SK-N-SH treated with all-trans-retinoic acid at 6 μM for 48 hours (cell line): ENCODE data around the gene MYO16.
A peak's percentile ranks its signal among the peaks of the same experiment; 100 is the strongest.

Experiments
- ATAC-seq: fragments of 200-7000 bp; cut with Tn5 transposase; 3 replicates; pipeline ENCODE4 v1.9.1; 2020; ENCODE audit warnings: mild to moderate bottlenecking, moderate library complexity
- ARNTL ChIP-seq: fragments of 450-650 bp; formaldehyde crosslinking; IDR thresholded peaks from 2 replicates; pipeline ENCODE4 v1.5.0; 2020; ENCODE audit warnings: low read depth, mild to moderate bottlenecking, moderate library complexity, borderline replicate concordance
- BACH2 ChIP-seq: fragments of 250-450 bp; sonication (Bioruptor Pico); IDR thresholded peaks from 2 replicates; pipeline ENCODE4 v1.9.0; 2021; ENCODE audit warnings: mild to moderate bottlenecking, borderline replicate concordance
- CREB5 ChIP-seq: fragments of 250-450 bp; sonication (Bioruptor Pico); IDR thresholded peaks from 2 replicates; pipeline ENCODE4 v1.5.1; 2020; ENCODE audit warnings: low read depth, mild to moderate bottlenecking, moderate library complexity
- CSDC2 ChIP-seq: fragments of 250-450 bp; sonication (Bioruptor Pico); IDR thresholded peaks from 2 replicates; pipeline ENCODE4 v1.5.0; 2020; ENCODE audit warnings: mild to moderate bottlenecking, moderate library complexity
- CSRNP3 ChIP-seq: fragments of 250-450 bp; sonication (Bioruptor Pico); IDR thresholded peaks from 2 replicates; pipeline ENCODE4 v1.5.1; 2021; ENCODE audit warnings: mild to moderate bottlenecking, moderate library complexity
- ESRRG ChIP-seq: fragments of 250-450 bp; sonication (Bioruptor Pico); IDR thresholded peaks from 2 replicates; pipeline ENCODE4 v1.6.1; 2021; ENCODE audit warnings: mild to moderate bottlenecking
- GLIS3 ChIP-seq: fragments of 250-450 bp; sonication (Bioruptor Pico); IDR thresholded peaks from 2 replicates; pipeline ENCODE4 v1.5.0; 2020; ENCODE audit warnings: mild to moderate bottlenecking, moderate library complexity
- ISL1 ChIP-seq: fragments of 250-450 bp; sonication (Bioruptor Pico); IDR thresholded peaks from 2 replicates; pipeline ENCODE4 v2.1.2; 2022; ENCODE audit warnings: mild to moderate bottlenecking, moderate library complexity
- OSR1 ChIP-seq: fragments of 250-450 bp; sonication (Bioruptor Pico); IDR thresholded peaks from 2 replicates; pipeline ENCODE4 v1.8.0; 2022; ENCODE audit warnings: moderate library complexity, mild to moderate bottlenecking, inconsistent platforms
- PATZ1 ChIP-seq: fragments of 250-450 bp; sonication (Bioruptor Pico); IDR thresholded peaks from 2 replicates; pipeline ENCODE4 v1.8.0; 2020; ENCODE audit warnings: mild to moderate bottlenecking, moderate library complexity, borderline replicate concordance
- POU6F1 ChIP-seq: fragments of 250-450 bp; sonication (Bioruptor Pico); IDR thresholded peaks from 2 replicates; pipeline ENCODE4 v1.8.0; 2021; ENCODE audit warnings: low read depth, mild to moderate bottlenecking, moderate library complexity, borderline replicate concordance
- PPARA ChIP-seq: fragments of 250-450 bp; sonication (Bioruptor Pico); IDR thresholded peaks from 2 replicates; pipeline ENCODE4 v1.5.0; 2020; ENCODE audit warnings: mild to moderate bottlenecking, borderline replicate concordance
- SNAI2 ChIP-seq: fragments of 250-450 bp; sonication (Bioruptor Pico); IDR thresholded peaks from 2 replicates; pipeline ENCODE4 v1.5.0; 2020; ENCODE audit warnings: mild to moderate bottlenecking, moderate library complexity
- TCF4 ChIP-seq: fragments of 250-450 bp; sonication (Bioruptor Pico); IDR thresholded peaks from 2 replicates; pipeline ENCODE4 v1.8.0; 2021; ENCODE audit warnings: mild to moderate bottlenecking, moderate library complexity, borderline replicate concordance
- TOX ChIP-seq: fragments of 250-450 bp; sonication (Bioruptor Pico); IDR thresholded peaks from 2 replicates; pipeline ENCODE4 v1.8.0; 2021; ENCODE audit warnings: mild to moderate bottlenecking, moderate library complexity, borderline replicate concordance
- TSHZ2 ChIP-seq: fragments of 250-450 bp; sonication (Bioruptor Pico); IDR thresholded peaks from 2 replicates; pipeline ENCODE4 v1.5.0; 2020; ENCODE audit warnings: mild to moderate bottlenecking, moderate library complexity
- ZC3H10 ChIP-seq: fragments of 250-450 bp; sonication (Bioruptor Pico); IDR thresholded peaks from 2 replicates; pipeline ENCODE4 v1.5.1; 2021; ENCODE audit warnings: mild to moderate bottlenecking, moderate library complexity
- ZFP3 ChIP-seq: fragments of 250-450 bp; sonication (Bioruptor Pico); IDR thresholded peaks from 2 replicates; pipeline ENCODE4 v1.5.0; 2020; ENCODE audit warnings: mild to moderate bottlenecking, moderate library complexity
- ZFP30 ChIP-seq: fragments of 450-650 bp; formaldehyde crosslinking; IDR thresholded peaks from 2 replicates; pipeline ENCODE4 v1.5.0; 2022; ENCODE audit warnings: mild to moderate bottlenecking, moderate library complexity
- ZNF565 ChIP-seq: fragments of 450-650 bp; formaldehyde crosslinking; conservative IDR thresholded peaks from 2 replicates; pipeline ENCODE4 v1.5.0; 2020; ENCODE audit warnings: low read depth, mild to moderate bottlenecking, moderate library complexity
- ZNF70 ChIP-seq: fragments of 450-650 bp; formaldehyde crosslinking; IDR thresholded peaks from 2 replicates; pipeline ENCODE4 v1.5.0; 2020; ENCODE audit warnings: mild to moderate bottlenecking, moderate library complexity

Gene MYO16

GRCh38 chr13:109204252-109204651 is 574.8 kb downstream of the MYO16 start:
- no peak for TF ChIP-seq GLIS3 (CRISPR knock-in tag)
- TF ChIP-seq, all 23 proteins: peak for 0
- no peak for ATAC-seq

GRCh38 chr13:109204657-109205056 is 575.2 kb downstream of the MYO16 start:
- no peak for ATAC-seq
- TF ChIP-seq CSDC2 (no peak), ZNF565 (CRISPR knock-in tag) (no peak), ZC3H10 (no peak), SNAI2 (no peak), GLIS3 (CRISPR knock-in tag) (no peak), POU6F1 (CRISPR knock-in tag) (no peak), ESRRG (CRISPR knock-in tag) (no peak), ZFP30 (CRISPR knock-in tag) (no peak), CREB5 (CRISPR knock-in tag) (no peak), BACH2 (CRISPR knock-in tag) (no peak), ZNF70 (no peak), PPARA (CRISPR knock-in tag) (no peak)

GRCh38 chr13:109205315-109205714 is 575.9 kb downstream of the MYO16 start:
- TF ChIP-seq ISL1 (no peak), ZNF565 (CRISPR knock-in tag) (no peak), ZFP3 (no peak), ZFP30 (CRISPR knock-in tag) (no peak)
- TF ChIP-seq, all 23 proteins: peak for 0

GRCh38 chr13:109206616-109207015 is 577.2 kb downstream of the MYO16 start:
- TF ChIP-seq ZNF70 (no peak), TSHZ2 (CRISPR knock-in tag) (no peak), TOX (CRISPR knock-in tag) (no peak), CSDC2 (no peak)
- no peak for ATAC-seq

More at GRCh38 chr13:109205315-109205714, 575.9 kb downstream of the MYO16 start:
- peak; percentile 66 for ATAC-seq

- no peak for ATAC-seq
- TF ChIP-seq PATZ1 (no peak), TCF4 (no peak), CSRNP3 (no peak), CREB5 (CRISPR knock-in tag) (no peak), ARNTL (no peak), PPARA (CRISPR knock-in tag) (no peak), BACH2 (CRISPR knock-in tag) (no peak), ESRRG (CRISPR knock-in tag) (no peak), POU6F1 (CRISPR knock-in tag) (no peak), ZFP30 (CRISPR knock-in tag) (no peak), ZNF565 (CRISPR knock-in tag) (no peak), OSR1 (CRISPR knock-in tag) (no peak)
These were observed 578.2 kb downstream of the MYO16 start for GRCh38 chr13:109207622-109208021.
